Right forelimb (tissue), 1 donor: Measurements from ENCODE around the gene CA12.

ENCODE experiments used
- DNase-seq: peaks from one replicate; pipeline ENCODE4 v3.0.0-alpha.2; 2018

Gene CA12

DNA sequence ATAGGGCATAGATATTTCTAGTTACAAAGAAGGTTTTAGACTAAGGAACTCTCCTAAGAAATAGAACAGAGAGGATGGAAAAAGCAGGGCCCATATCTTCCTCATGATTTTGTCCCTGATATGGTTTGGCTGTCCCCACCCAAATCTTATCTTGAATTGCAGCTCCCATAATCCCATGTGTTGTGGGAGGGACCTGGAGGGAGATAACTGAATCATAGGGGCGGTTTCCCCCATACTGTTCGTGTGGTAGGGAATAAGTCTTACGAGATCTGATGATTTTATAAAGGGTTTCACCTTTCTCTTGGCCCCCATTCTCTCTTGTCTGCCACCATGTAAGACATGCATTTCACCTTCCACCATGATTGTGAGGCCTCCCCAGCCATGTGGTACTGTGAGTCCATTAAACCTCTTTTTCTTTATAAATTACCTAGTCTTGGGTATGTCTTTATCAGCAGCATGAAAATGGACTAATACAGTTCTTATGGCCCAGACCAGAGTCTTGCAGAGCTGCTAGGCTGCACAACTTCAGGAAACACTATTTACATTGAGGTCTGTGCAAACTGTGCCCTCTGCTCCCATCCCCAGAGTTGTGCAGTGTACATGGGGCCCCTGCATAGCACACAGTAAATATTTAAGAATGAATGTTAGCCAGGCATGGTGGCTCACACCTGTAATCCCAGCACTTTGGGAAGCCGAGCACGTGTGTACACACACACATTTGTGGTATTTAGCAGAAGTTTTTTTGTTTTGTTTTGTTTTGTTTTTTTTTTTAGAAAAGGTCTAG is 20.3 kb upstream of the CA12 start:
- no peak for DNase-seq

DNA sequence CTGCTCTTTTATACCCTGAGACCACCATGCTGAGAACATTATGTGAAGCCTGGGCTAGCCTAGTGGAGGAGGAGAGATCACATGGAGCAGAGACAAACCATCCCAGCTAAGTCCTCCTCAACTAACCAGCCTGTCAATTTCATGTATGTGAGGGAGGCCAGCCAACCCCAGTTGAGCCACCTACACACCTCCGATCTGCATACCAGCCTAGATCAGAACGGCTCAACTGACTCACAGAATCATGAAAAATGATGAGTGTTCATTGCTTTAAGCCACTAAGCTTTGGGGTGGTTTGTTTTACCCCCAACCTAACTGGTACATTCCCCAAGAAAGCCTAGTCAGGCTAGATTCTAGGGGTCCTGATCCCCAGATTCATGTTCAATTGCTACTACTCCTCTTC is 19.4 kb upstream of the CA12 start:
- DNase-seq, result no peak

- DNase-seq, result no peak
Observed at GRCh38 chr15:63398456-63398855, 16.8 kb upstream of the CA12 start.

DNA sequence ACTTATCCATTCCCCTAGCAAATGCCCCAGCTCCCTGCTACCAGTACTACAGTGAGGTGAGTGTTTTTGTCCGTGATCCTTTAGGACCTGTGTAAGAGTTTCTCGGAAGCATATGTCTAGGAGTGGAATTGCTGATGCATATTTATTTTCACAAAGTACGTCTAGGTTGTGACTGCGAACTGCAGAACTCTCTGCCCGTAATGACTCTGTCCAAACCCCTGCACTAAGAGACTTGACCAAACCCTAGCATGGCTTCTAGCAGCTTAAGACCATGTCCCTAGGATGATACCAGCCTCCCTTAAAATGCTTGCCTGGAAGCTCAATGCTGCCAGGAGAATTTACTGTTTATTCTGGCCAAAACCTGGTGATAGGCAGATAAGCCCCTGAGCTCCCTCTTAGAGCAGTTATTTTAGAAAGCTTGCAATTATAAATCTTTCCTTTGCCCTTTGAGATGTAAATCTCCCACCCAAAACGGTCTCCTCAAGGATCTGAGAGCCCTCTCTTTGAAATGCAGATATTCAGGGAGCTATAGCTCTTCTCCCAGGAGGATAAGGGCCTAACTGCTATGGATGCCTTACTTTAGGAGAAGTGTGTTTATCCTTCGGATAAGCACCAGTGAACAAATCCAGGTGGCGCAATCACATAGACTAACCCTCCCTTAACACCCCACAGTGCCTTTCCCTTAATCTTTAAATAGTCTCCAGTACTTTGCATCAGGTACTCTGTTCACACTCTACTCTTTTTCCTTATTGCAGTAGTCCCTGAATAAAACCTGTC is 14.7 kb upstream of the CA12 start:
- DNase-seq, result no peak

GRCh38 chr15:63395730-63396151 is 14.1 kb upstream of the CA12 start:
- no peak for DNase-seq

- DNase-seq, result no peak
Observed at GRCh38 chr15:63392361-63393009, 10.8 kb upstream of the CA12 start.

- no peak for DNase-seq
Observed at GRCh38 chr15:63391669-63392360, 10.2 kb upstream of the CA12 start.

GRCh38 chr15:63390689-63391088 is 9.0 kb upstream of the CA12 start:
- no peak for DNase-seq

GRCh38 chr15:63389902-63390670 is 8.4 kb upstream of the CA12 start:
- DNase-seq, result no peak

DNA sequence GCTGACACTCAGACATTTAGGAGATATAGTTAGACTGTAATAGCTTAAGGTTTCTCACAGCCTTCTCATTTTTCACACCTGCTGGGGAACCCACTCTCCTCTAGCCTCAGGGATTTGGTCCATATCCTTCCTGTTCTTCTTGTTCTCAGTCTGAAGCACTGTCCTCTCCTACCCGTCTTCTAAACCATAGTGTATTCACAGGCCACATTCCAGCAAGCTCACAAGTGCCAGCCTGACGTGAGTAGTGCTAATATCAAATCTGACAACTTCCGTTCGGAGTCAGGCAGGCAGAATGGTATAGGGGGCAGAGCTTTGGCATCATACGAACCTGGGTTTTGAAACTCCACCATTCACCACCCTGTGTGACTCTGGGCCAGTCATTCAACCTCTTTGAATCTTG is 6.9 kb upstream of the CA12 start:
- no peak for DNase-seq

- no peak for DNase-seq
Observed at GRCh38 chr15:63387748-63388493, 6.3 kb upstream of the CA12 start.

GRCh38 chr15:63385911-63386531 is 4.4 kb upstream of the CA12 start:
- no peak for DNase-seq

DNA sequence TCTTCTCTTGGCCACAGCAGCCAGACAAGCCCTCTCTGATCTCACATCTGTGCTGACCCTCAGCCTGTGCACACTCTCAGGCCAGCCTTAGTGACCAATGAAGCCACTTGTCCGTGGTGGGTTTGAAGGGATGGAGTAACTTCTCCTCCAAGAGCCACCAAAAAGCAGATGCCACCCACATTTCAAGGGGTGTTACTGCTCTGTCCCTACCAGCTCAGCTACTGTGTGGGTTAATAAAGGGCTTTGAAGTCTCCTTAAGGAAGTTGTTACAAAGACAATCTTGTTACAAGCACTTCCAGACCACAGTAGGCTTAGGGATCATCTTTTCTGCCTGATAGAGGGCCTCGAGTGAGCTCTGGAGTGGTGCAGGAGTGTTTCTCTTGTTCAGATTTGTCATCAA is 3.3 kb upstream of the CA12 start:
- DNase-seq, result no peak

DNA sequence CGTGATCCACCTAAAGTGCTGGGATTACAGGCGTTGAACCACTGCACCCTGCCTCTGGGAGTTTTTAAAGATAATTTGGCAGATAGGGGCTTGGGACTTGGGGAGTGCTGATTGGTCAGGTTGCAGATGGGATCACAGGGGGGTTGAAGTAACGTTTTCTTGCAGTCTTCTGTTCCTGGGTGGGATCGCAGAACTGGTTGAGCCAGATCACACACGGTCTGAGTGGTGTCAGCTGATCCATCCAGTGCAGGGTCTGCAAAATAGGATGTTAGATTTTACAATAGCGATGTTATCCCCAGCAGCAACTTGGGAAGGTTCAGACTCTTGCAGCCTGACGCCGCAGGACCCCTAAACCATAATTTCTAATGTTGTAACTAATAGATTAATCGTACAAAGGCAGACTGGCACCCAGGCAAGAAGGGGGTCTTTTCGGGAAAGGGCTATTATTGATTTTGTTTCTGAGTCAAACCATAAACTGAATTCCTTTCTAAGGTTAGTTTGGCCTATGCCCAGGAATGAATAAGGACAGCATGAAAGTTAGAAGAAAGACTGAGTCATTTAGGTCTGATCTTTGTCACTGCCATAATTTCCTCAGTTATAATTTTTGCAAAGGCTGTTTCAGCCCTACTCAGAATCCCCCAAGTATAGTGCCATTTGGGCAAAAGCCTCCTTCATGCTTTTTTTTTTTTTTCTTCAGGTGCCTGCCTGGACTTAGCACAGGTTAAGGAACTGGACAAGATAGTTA is 1.5 kb upstream of the CA12 start:
- DNase-seq, result no peak

- no peak for DNase-seq
Observed at GRCh38 chr15:63380808-63381282, 801 bp downstream of the CA12 start.

DNA sequence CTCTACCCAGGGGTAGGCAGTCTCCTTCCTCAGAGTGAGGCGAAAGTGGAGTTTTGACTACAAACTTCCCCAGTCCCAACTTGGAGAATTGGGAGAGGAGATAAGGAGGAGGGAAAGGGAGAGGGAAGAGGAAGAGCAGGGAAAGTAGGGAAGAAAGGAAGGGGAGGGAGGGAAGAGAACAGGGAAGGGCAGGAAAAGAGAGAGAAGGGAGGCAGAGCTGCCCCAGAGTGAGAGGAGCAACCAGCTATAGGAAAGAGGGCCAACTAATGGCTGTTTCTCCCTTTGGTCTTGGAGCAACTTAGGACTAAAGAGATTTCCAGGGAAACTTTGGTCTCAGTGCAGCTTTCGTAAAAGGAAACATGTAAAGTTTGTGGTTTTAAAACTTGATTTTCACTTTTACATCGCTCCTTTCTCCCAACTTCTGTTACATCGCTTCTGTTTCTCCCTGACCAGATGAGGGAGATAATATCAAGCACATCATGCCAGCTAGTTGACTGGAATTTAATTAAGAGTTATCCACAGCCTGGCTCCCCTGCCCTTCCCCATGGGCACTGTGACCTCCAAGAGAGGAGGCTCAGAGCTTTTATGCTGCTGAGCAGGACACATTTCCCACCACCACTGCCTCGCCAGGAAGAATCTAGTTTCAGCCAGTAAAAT is 1.4 kb downstream of the CA12 start:
- DNase-seq, result no peak

DNA sequence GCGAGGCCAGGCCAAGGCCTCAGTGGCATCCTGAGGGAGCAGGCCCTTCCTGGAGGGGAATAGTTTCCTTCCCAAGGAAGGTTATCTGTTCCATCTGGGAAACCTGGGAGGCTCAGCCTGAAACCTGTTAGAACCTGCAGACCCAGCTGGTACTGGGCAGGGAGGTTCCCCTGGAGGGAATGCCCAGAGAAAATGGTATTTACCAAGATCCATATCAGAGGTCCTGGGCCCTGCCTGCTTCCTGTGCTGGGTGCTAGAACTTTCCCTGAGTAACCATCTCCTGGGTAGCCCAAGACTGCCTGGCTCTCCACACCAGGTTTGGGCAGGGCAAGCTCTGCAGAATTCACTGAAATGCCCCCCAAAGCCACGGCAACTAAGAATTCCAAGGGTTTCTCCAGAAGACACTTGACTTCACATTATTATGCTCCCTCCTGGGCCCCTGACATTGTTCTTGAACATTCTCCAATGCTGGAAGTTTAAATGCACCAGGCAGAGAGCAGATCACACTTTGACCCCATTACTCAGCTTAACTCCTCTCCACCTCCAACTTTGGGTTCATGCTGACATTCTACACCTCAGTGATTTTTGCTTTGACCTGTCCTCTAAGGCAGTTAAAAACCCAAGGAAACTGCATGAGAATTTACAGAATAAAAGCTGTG is 2.0 kb downstream of the CA12 start:
- DNase-seq, result no peak

GRCh38 chr15:63378946-63379345 is 2.7 kb downstream of the CA12 start:
- no peak for DNase-seq
